ENCODE measurements around the gene SLC25A43.

SLC25A43 gene

DNA sequence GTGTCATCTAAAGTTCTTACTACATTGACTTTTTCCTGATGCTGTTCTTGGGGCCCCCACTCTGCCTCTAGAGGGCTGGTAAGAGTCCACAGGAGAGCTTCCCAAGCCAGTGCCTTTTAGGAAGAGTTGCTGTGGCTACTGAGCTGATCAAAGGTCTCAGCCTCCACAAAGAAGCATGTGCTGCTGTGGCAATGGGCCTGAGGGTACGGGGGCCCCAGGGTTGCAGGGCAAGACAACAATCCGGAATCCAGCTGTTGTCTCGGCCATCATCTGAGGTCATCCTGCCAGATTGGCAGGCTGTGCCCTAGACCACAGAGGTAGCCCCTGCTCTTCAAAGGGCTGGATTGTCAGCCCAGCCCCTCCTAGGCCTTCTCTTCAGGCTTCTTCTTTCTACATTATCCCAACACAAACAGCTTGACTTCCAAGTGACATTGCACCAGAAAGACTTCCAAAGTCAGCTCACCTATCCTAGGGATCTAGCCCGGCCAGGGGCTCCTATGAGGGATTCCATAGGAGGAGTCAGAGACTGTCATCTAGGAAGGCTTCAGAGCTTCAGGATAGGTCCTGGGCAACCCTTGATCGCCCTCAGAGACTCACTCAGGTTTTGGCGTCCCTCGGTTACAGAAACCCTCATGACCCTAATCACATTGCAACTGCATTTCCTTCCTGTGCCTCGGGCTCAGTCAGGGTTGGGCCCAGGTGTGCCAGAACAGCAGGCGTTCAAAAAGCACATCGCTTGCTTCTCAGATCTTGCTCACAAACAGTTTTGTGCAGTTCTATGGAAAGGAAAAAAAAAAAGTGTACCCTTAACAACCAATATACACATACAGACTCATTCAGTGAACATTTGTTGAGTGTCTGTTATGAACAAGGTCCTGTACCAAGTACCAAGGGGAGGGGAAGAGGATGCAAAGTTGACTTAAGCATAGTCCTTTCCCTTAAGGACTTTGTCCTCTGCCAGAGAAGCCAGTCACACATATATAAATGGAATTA lies 96.9 kb downstream of the SLC25A43 start:
- DNase-seq (ENCODE audit: low read depth in 3 of 3, low spot score in 1 of 3) = no peak

DNA sequence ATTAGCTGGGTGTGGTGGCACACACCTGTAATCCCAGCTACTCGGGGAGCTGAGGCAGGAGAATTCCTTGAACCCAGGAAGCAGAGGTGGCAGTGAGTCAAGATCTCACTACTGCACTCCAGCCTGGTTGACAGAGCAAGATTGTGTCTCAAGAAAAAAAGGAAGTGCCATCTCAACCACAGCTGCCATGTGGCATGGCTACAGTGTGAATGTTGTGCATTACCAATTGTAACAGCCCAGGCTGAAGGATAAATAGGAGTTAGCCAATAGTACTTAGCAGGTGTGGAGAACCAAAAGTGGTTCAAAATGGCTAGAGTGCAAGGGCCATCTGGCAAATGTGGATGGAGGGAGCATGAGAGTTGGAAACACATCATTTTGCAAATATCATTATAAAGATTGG lies 98.0 kb downstream of the SLC25A43 start:
- no peak for DNase-seq (ENCODE audit: low read depth in 3 of 3, low spot score in 1 of 3)

GRCh38 chrX:119500061-119500800 lies 101.1 kb downstream of the SLC25A43 start:
- no peak for DNase-seq (ENCODE audit: low read depth in 3 of 3, low spot score in 1 of 3)

DNA sequence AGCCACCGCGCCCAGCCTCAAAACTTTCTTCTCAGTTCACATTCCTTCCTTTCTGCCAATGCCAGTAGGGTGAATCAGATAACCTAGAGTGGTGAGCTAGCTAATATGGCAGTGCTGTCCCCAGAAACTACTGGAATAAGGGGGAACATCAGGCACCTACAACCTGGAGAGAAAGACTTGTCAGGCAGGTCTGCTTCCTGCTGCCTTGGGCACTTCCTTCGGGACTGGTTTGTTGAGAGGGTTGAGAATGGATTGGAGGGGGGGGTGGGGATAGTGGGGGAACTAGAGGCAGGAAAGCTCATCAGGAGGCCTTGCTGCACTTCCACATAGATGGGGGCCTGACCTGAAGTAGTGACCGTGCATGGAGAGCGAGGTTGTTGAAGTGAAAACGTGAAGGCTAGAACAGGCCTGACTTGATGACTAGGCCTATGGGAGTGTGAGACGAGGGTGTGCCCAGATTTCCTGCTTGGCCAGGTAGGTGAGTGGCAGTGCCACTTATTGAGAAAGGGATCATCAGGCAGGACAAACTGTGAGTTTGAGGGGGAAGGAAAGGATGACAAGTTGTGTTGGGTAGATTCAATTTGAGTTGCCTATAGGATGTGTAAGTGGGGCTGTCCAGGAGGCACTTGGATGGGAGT lies 102.5 kb downstream of the SLC25A43 start:
- DNase-seq (ENCODE audit: low read depth in 3 of 3, low spot score in 1 of 3) = no peak

DNA sequence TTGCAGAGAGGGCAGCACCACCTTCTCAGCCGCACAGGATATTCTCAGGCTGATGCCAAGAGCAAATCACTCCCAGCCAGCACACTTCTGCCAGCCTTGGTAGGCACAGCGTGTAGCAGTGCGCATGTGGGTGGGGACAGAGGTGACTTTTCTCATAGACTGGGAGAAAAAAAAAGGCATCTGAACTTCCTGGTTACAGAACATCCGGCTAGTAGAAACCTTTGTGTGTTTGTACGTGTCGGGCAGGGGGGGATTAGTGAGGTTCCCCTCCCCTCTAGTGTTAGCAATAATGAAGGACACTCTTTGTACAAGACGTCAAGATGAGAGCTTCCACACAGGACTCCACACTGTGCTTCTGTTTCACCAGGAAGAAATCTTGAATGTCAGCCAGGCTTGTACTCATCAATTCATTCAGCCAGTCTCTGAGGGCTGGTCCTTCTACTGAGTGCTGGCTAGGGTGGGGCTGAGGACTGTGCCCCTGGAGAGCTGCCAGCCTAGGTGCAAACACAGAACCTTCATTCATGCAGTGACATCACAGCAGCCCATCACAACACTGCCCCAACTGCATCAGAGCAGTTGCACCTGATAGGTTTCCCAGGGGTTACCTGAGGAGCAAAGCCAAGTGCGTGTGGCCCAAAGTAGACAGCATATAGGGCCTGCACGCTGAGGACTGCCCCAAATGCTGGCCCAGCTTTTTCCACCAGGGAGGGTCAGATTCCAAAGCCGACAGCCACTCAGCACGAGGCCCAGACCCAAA lies 103.8 kb downstream of the SLC25A43 start:
- DNase-seq (ENCODE audit: low read depth in 3 of 3, low spot score in 1 of 3) = no peak

DNA sequence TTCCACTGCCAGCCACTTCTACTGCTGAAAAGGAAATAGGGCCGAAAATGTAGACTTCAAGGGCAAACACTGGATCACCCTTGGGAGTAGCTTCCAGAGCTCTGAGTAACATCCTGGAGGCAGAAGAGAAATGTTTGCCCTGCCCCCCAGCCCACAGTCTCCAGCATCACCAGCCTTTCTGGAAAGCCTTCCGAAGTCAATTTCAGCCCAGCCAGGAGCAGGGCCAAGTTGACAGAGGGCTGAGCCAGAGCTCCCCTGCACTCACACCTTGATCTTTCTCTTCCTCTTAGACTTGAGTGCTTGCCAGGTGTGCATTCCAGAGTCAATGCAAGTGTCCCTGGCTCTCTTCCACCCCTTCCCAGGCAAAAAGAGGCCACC lies 104.3 kb downstream of the SLC25A43 start:
- DNase-seq (ENCODE audit: low read depth in 3 of 3, low spot score in 1 of 3) = no peak

All from stimulated activated CD4-positive, alpha-beta T cell treated with anti-CD3 and anti-CD28 coated beads, TNF-alpha, amount 100 ng/mL, for 1 hour (primary cell).